GM18867 (cell line): ENCODE measurements around the gene KIF4A.
"Not testable (repeated sequence)": the region's sequence is repeated elsewhere in the genome, so short reads cannot be mapped to it uniquely, and the experiment has no call there.

Experiments
- ATAC-seq: cut with Tn5 transposase; IDR thresholded peaks from one replicate; pipeline ENCODE4 v1.9.1; 2021; ENCODE audit warnings: mild to moderate bottlenecking, moderate library complexity; ENCODE audit not compliant: unreplicated experiment

The KIF4A gene

DNA sequence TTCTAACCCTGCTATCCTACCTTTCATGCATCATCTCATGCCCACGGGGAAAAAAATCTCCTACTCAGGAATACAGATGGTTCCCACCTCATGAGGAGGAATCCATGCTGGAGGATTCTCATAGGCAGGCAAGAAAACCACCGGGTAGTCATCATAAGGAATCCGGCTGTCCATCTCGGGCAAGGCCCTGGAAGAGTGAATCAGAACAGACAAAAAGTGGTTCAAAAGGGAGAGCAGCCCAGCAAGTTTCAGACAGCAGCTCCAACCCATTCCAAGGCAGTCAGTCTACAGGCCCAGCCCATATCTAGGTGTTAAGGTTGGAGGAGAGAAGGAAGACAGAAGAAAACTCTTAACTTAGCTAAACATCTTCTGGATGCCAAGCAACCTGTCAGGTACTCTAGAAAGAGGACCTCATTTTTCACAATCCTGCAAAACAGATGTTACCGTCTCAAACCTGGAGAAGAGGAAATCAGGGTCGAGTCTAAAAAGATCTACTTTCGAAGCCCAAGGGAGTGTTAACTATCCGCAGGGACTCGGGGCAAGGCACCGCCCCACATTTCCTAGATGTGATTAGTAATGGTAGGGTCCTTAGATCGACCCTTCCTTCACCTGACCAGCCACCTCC lies 624 bp upstream of the KIF4A start:
- no peak for ATAC-seq

DNA sequence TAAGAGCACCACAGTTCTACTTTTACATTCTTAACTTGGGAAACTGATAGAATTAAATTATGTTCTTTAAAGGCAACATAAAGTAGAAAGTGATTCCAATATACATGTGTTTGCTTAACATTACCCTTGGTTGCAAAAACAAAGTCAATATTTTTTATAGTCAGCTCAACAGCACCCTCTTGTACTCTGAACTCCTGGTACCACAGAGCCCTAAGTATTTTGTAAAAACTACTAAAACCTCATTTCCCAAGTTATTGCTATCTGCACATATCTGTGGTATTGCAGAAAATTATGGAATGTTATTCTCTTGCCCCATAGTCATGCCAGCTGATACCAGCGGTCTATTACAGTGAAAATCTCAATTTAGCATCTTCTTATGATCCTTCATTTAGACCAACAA lies 2.9 kb downstream of the KIF4A start:
- no peak for ATAC-seq

DNA sequence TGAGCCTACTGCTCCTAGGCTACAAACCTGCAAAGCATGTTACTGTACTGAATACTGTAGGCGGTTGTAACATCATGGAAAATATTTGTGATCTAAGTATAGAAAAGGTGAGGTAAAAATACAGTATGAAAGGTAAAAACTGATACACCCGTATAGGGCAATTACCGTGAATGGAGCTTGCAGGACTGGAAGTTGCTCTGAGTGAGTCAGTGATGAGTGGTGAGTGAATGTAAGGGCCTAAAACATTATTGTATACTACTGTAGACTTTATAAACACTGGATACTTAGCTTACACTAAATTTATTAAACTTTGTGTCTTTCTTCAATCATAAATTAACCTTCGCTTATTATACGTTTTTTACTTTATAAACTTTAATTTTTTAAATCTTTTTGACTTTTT lies 3.7 kb downstream of the KIF4A start:
- no peak for ATAC-seq

DNA sequence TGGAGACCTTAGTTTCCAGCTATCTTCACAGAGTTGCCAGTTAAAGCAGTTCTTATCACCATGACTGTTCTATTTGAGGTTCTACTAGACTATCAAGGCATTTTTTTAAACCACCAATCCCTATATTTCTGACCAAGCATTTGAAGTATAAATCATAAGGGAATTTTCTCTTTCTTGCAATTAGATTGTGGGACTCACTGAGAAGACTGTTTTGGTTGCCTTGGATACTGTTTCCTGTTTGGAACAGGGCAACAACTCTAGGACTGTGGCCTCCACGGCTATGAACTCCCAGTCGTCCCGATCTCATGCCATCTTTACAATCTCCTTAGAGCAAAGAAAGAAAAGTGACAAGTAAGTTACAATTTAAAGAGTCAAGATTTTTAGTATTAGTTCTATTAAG lies 11.8 kb downstream of the KIF4A start:
- ATAC-seq: no peak

DNA sequence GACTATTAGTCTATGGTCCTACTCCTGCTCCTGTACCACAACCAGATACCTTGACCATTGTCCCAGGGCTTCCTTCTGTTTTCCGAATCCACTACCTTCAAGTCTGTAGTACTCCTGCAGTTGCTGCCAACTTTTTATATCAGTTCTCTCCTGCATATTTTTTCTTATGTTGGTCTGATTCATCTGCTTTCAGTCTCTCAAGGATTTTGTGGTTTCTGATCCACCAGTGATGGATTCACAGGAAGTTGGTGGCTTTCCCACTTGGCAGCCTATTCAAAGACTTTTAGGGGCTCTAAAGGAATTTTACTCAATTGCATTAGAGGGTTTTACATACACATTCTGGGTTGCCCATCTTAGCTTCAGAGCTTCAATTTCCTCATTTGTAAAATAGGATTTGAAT lies 23.6 kb downstream of the KIF4A start:
- ATAC-seq: no peak

DNA sequence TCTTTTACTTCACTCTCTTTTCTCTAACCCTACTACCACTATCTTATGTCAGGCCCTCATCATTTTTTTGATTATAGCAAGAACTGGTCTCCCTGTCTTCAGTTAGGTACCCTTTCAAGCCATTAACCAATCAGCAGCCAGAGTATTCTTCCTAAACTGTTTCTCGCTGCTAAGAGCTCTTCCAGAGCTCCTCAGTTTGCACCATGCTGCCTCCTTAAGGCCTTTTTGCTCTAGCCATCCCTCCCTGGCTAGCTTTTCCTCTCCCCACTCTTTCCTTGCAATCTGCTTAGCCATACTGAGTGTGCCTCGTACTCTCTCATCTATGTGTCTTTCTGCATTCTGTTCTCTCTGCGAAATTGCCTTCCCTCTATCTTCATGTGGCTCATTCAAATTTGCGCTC lies 32.9 kb downstream of the KIF4A start:
- ATAC-seq: no peak

DNA sequence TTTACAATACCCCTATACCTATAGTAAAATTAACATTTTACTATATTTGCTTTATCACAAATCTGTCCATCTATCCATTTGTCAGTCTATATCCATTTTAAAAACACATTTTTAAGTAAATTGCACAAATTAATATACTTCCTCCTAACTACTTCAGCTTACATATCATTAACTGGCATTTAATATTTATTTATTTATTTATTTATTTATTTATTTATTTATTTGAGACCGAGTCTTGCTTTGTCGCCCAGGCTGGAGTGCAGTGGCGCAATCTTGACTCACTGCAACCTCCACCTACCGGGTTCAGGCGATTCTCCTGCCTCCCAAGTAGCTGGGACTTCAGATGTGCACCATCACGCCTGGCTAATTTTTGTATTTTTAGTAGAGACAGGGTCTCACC lies 33.7 kb downstream of the KIF4A start:
- ATAC-seq: not testable (repeated sequence)

DNA sequence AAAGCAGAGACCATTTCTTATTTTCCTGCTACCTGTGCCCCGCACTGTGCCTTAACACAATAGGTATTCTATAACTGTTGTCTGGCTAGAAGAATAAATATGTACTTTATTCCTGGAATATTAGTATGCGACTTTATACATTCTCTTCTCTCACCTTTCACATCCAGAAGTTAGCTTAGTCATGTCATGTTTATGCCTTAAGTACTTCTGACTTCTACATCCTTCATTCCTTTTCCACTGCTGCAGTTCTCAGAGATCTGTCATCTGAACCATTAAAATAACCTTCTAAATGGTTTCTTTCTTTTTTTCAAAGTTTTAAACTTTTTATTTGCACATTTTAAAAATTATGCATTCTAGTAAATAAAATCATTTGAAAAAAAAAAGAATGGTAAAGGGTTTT lies 34.4 kb downstream of the KIF4A start:
- ATAC-seq: no peak

DNA sequence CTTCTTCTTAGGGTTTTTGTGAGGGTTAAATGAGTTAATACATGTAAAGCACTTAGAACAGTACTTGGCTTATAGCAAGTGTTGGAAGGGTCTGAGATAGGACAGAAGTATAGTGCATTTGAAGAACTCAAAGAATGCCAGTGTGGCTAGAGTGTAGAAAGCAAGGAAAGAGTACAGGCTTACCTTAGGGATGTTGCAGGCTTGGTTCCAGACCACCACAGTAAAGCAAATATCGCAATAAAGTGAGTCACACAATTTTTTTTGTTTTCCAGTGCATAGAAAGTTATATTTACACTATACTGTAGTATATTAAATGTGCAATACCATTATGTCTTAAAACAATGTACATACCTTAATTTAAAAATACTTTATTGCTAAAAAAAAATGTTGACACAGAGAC lies 41.3 kb downstream of the KIF4A start:
- ATAC-seq: no peak

DNA sequence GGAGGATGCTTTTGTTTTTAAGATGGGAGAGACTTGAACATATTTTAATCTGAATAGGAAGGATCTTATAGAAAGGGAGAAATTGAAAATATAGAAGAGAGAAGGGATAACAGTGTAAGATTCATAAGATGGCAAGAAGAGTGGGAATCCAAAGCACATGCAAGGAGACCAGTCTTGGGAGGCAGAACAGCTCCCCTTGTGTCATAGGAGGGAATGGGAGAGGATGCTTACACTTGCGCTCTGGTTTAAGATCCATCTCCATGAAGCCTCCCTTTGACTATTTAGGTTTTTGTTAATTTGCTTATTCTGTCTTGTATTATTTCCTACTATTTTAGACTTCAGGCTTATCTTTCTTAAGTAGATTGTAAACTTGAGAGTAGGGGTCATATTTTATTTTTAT lies 42.7 kb downstream of the KIF4A start:
- no peak for ATAC-seq

DNA sequence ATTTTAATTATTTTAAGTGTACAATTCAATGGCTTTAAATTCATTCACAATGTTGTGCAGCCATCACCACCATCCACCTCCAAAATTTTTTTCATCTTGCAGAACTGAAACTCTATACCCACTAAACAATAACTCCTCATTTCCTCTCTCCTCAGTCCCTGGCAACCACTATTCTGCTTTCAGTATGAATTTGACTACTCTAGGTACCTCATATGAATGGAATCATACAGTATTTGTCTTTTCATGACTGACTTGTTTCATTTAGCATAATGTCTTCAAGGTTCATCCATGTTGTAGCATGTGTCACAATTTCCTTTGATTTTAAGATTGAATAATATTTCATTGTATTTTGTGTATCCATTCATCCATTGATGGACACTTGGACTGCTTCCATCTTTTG lies 46.9 kb downstream of the KIF4A start:
- peak; percentile 100 for ATAC-seq

DNA sequence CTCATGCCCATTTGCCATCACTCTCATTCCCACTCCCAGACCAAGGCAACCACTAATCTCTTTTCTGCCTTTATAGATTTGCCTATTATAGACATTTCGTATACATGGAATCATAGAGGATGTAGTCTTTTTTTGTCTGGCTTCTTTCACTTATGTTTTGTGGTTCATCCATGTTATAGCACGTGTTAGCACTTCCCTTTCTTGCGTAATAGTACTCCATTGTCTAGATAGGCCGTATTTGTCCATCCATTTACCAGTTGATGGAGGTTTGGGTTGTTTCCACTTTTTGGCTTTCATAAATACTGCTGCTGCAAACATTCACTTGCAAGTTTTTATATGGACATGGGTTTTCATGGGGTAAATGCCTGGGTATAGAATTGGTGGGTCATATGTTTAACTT lies 48.4 kb downstream of the KIF4A start:
- no peak for ATAC-seq

DNA sequence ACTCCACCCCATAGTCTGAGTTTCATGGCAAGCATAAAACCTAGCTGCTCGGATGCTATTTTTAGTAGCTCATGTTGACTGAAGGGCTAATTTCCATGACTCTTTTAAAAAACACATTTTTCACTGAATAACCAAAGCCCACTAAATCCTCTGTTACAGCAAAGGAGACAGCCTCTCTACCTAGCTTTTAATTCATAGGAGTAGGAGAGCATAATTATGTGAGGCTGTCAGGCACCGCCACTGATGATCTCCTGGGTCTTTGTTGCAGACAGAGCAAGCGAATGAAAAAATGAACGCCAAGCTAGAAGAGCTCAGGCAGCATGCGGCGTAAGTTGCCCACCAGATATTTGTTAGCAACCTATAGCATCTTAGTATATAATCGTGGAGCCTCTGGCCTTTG lies 53.5 kb downstream of the KIF4A start:
- no peak for ATAC-seq

DNA sequence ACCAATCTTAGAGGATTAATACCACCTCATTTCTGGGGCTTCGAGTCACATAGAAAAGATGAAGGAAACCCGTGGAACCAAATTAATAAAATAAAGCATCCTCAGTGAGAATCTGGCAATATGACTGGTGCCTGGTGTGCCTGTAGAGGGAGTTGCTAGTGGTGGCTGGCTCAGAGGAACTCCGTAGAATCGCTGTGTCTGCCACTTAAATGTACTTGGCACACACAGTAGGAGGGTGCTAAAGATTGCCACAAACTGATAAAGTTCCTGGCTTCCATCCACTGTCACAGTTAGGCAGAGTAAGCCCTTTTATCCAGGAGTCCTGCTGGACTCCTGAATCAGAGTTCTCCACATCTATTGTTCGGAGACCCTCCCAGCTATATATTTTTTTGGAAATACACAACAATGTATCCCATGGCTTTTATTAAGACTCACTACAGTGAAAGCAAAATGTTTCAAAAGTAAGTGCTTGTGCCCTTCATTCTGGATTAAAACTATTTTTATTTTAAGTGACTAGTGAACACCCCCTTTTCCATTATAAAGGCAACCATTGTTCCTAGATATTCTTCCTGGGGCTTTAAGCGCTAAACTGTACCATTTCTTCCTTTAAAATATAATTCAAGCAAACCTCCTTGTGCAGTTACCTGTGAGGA lies 56.6 kb downstream of the KIF4A start:
- no peak for ATAC-seq

DNA sequence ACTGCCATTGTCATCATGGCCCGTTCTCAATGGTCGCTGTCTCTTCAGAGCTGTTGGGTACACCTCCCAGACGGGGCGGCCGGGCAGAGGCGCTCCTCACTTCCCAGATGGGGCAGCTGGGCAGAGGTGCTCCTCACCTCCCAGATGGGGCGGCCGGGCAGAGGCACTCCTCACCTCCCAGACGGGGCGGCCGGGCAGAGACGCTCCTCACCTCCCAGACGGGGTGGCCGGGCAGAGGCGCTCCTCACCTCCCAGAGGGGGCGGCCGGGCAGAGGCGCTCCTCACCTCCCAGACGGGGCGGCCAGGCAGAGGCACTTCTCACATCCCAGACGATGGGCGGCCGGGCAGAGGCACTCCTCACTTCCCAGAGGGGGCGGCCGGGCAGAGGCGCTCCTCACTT lies 58.9 kb downstream of the KIF4A start:
- not testable (repeated sequence) for ATAC-seq

DNA sequence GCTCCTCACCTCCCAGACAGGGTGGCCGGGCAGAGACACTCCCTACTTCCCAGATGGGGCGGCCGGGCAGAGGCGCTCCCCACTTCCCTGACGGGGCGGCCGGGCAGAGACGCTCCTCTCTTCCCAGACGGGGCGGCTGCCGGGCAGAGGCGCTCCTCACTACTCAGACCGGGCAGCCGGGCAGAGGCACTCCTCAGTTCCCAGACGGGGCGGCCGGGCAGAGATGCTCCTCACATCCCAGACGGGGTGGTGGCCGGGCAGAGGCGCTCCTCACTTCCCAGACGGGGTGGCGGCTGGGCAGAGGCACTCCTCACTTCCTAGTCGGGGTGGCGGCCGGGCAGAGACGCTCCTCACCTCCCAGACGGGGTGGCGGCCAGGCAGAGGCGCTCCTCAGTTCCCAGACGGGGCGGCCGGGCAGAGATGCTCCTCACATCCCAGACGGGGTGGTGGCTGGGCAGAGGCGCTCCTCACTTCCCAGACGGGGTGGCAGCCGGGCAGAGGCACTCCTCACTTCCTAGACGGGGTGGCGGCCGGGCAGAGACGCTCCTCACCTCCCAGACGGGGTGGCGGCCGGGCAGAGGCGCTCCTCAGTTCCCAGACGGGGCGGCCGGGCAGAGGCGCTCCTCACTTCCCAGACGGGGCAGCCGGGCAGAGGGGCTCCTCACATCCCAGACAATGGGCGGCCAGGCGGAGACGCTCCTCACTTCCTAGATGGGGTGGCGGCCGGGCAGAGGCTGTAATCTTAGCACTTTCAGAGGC lies 59.6 kb downstream of the KIF4A start:
- ATAC-seq: not testable (repeated sequence)

DNA sequence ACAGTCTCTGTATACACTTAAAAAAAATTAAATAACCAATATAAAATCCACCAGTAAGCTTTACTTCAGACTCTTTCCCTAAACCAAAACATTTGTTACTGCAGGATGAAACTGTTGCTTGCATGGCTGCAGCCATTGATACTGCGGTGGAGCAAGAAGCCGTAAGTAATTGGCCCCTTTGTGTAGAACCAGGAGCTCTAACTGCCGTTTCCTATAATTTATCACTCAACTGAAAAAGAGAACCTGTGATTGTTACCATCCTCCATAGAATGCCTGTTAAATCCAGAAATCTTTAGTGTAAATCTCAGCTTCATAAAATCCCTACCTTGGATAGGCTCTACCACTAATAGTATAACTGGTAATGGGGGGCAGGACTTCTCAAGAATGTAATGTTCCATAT lies 62.6 kb downstream of the KIF4A start:
- ATAC-seq: no peak

DNA sequence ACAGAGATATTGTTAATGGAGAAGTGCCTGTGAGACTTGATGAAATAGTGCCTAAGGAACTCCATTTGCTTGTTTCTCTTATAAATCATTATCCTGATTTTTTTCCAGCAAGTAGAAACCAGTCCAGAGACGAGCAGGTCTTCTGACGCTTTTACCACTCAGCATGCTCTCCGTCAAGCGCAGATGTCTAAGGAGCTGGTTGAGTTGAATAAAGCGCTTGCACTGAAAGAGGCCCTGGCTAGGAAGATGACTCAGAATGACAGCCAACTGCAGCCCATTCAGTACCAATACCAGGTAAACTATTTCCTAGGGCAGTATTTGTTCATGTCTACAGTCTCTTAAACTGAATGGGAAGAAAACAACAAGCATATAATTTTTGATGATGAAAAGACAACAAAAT lies 63.6 kb downstream of the KIF4A start:
- no peak for ATAC-seq

DNA sequence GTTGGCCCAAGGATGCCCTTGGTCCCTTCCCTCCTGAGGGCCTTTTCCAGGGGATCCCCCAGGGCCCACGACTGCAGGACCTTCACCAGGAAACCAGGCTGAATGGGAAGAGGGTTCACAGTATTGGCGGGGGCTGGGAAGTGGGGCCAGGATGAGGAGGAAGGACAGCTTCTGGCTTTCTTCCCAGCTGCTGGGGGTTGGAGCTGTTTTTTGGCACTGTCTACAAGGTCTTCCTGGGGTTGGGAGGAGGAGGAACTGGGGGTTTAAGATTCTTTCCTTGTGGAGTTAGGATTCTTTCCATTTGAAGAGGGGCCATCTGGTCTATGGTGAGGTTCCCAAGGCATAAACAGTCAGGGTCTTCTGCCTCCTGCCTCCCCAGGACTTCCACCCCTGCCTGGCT lies 64.8 kb downstream of the KIF4A start:
- no peak for ATAC-seq

DNA sequence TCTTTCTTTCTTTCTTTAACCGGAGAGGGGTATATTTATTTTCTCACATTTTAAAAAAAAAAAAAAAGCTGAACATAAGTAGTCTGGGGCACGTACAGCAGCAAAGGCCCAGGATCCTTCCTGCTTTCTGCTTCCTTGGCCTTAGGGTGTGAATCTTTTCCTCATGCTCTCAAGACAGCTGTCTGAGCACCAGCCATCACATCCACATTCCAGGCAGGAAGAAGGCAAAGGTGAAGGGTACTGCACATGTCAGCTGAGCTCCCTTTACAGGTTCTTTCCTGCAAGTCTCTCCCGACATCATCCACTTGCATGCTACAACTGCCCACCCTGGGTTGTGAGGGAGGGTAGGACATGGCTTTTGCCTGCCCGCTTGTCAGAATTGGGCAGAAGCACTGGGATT lies 69.6 kb downstream of the KIF4A start:
- ATAC-seq: no peak

DNA sequence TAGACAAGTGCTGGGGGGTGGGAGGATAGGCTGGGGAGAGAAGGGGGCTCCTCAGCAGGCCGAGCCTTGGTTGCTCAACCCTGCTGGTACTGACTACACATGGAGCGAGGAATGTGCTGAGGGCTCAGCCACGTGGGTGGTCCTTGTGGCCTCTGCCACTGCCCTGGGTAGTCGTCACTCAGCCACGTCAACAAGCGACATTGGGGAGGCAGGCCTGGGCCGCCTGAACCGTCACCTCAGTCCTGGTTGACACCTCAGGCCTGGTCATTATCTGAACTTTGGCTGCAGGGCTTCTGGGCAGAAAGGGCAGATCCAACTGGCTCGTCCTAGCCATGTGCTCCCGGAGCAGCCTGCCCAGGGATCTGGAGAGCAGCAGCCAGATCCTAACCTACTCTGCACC lies 70.5 kb downstream of the KIF4A start:
- no peak for ATAC-seq

DNA sequence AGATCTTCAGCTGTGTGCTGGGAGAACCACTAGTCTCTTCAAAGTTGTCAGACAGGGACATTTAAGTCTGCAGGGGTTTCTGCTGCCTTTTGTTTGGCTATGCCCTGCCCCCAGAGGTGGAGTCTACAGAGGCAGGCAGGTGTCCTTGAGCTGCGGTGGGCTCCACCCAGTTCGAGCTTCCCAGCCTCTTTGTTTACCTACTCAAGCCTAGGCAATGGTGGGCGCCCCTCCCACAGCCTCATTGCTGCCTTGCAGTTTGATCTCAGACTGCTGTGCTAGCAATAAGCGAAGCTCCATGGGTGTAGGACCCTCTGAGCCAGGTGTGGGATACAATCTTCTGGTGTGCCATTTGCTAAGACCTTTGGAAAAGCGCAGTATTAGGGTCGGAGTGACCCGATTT lies 78.8 kb downstream of the KIF4A start:
- not testable (repeated sequence) for ATAC-seq
